NCI-H526 (cell line): Measurements from ENCODE around the gene PRM2.

ENCODE experiments used
- DNase-seq, 2 experiments: peaks; one replicate each; lab custom pipeline; 2025; lab: John Stamatoyannopoulos, UW

PRM2 gene

GRCh38 chr16:11225677-11226549, 50.4 kb downstream of the PRM2 start:
- no peak for DNase-seq
